ENCODE data around the gene HSD3B1.

The HSD3B1 gene

DNA sequence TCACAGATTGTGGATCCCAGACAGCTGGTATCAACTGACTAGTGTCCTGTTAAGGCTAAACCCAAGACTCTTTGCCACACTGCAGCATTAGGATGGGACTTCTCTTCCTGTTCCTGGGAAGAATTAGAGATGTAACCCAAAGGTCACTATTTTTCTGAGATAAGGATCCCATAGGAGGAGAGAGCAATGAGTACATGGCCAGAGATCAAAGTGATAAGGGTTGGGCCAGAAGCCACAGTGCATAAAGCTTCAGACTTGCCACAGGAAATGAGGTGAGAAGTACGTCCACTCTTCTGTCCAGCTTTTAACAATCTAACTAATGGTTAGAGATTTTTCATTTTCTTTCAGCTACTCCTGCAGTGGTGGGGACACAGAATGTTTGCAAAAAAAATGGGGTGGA, at the start of gene HSD3B1:
HSD3B1 (plus strand) TSS at position 270 of the 400 bp plus-strand sequence. CDS start 267 bp downstream, outside the sequence.
- no peak for DNase-seq (ENCODE audit: low read depth in 2 of 2)

DNA sequence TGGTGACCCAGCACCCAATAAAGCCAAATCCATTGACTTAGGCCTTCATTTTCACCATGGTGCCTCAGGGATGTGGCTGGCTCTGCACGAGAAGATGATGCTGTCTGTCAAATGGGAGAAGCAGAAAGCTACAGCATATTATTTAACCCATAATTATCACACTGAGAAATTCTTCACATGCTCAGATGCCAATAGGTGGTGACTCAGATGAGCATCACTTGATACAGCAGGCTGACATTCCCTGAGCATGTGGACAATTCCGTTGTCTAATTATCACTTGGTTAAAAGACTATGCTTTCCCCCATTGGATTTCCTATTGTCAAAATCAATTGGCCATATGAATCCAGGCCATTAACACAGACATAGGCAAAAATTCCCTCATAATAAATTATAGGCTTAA, 44.0 kb upstream of the HSD3B1 start:
- DNase-seq (ENCODE audit: low read depth in 2 of 2): no peak

DNA sequence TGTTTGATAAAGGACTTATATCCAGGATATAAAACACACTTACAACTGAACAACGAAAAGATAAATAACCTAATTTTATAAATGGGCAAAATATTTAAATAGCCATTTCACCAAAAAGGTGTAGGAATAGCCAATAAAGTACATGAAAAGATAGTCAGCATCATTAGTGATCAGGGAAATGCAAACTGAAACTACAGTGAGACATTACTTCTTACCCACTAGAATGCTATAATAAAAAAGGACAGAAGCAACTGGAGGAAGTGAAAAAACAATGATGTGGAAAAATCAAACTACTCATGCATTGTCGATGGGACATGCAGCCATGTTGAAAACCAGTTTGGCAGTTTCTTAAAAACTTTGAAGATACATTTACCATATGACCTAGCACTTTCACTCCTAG, 43.4 kb upstream of the HSD3B1 start:
- DNase-seq (ENCODE audit: low read depth in 2 of 2): no peak

DNA sequence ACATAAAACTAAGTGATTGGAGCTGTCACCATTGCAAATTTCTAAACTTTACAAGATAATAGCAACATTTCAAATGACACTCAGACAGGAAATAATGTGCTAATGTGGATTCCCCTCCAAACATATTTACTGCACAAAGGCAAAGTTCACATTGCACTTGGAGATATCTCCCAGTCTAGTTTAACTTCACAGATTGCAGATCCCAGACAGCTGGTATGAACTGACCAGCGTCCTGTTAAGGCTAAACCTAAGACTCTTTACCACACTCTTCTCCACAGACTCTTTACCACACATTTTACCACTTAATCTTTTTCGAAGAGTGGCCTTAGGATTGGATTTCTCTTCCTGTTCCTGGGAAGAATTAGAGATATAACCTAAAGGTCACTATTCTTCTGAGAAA, 40.6 kb upstream of the HSD3B1 start:
- DNase-seq (ENCODE audit: low read depth in 2 of 2): no peak

DNA sequence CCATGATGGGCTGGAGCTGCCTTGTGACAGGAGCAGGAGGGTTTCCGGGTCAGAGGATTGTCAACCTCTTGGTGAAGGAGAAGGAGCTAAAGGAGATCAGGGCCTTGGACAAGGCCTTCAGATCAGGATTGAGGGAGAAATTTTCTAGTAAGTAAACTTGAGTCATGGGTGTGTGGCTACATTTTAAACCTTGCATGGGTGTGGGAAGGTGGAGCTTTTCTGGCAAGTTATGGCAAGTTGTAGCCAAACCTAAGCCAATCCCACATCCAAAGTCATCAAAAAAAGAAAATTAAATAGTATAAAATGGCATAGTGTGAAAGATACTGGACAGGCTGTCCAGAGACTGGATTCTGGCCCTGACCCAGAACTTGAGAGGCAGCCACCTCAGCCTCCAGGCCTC, 39.8 kb upstream of the HSD3B1 start:
- DNase-seq (ENCODE audit: low read depth in 2 of 2): no peak

DNA sequence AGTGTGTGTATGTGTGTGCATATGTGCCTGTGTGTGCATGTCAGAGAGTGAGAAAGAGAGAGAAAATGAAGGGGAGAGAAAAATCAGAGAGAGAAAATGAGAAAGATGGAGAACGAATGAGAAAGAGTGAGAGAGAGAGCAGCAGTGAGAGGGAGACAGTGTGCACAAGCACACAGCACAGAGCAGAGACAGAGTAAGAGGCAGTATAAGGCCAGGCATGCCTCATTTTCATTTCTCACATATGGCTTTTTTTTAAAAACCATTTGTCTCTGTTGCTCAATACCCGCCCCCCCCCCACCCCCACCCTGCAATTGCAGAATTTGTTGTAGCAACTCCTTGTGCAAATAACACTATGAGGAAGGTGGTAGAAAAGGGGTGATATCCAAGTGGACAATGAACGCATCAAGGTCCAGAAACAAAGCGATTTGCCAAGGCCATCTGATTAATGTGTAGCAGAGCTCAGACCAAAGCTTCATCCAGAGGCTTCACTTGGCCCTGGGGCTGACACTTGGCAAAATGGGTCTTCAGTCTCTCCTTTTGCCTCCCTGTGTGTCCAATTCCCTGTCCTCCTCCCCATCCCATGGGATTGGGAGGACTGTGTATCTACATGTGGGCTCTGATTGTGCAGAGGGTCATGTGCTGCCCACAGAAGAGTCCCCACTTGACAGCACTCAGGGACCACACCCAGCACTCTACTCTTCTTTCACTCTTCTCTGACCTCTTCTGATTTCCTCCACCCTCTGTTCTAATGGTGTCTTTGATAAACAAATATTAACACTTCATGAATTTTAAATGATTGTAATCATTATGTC, 38.9 kb upstream of the HSD3B1 start:
- DNase-seq (ENCODE audit: low read depth in 2 of 2): no peak

DNA sequence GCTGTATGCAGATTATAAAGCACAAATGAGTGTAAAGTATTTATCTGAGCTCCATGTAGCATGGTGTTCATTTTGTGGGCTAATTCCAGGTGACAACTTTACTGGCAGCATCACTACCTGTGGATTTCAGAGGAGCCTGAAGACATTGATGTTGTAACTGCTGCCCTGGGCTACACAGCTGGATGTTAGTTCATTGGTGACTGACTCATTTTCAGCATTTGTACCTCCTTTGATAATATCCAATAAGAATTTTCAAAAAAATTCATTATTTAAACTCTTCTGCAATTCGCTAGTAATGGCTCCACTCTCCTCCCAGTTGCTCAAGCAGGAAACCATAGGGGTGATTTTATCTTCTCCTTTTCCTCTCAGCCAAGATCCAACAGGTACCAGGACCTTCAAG, 37.3 kb upstream of the HSD3B1 start:
- DNase-seq (ENCODE audit: low read depth in 2 of 2): no peak

DNA sequence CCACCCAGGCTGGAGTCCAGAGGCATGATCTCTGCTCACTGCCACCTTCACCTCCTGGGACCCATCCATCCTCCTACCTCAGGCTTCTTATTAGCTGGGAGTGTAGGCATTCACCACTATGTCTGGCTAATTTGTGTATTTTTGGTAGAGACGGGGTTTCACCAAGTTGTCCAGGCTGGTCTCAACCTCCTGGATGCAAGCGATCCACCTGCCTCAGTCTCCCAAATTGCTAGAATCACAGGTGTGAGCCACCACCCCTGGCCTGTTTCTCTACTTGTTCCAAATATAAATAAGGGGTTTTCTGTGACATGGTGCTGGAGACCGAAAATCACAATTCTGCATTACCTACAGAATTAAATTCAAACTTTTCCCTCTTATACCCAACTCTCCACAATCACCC, 36.6 kb upstream of the HSD3B1 start:
- no peak for DNase-seq (ENCODE audit: low read depth in 2 of 2)

DNA sequence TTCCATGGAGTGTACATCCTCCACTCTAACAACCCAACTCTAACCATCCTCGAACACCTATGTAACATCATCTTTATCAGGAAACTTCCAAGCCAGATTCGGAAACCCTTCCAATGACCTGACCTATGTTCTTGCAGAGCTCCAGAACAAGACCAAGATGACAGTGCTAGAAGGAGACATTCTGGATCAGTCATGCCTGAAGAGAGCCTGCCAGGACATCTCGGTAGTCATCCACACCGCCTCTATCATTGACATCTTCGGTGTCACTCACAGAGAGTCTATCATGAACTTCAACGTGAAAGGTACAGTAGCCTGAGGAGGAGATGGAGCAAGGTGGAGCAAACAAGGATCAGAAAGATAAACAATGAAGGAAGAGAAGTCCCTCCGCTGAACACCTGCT, 36.1 kb upstream of the HSD3B1 start:
- DNase-seq (ENCODE audit: low read depth in 2 of 2): no peak

DNA sequence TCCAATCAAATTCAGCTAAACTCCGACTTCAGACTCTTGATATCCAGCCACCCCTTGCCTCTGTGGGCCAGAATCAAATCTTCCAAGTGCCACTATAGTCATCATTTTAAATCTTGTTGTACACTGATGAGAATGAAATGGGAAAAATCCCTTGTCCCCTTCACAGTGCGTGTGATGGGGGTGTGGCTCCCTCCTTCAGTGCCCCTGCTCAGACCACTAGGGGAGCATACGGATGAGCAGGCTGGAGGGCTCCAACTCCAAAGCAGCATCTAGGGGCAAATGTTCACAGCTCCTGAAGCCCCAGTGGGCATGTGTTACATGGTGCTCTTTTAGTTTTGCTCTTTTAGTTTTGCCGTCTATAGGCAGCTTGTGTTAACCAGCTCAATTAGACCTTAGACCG, 35.4 kb upstream of the HSD3B1 start:
- DNase-seq (ENCODE audit: low read depth in 2 of 2): no peak

DNA sequence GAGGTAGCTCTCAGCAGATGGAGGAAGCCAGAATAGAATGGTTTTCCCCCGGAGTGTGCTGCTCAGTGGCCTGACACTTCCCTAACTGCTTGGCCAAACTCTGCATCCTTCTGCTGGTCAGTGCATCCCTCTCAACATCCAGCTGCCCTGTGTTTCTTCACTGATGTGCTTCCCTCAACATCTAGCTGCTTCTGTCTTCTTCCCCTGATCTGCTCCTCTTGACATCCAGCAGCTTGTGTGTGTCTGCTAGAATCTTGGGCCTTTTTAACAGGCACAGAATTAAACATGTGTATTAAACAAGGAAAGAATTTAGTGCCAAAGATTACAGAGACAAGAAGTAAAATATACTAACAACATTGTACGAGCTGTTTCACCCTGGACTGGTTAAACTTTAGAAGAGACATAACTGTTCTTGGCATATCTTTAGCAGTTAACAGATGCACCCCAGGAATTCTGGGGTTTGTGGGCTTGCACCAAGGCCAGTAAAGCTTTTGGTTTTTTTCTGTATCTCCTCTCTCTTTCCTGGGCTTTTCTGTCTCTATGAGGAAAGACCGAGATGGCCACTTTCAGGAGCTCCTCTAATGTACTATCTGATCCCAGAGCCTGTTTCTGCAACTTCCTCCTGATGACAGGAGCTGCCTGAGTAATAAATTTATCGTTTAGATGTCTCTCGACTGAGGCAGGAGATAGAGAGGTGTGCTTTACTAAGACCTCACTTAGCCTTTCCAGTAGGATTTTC, 34.8 kb upstream of the HSD3B1 start:
- DNase-seq (ENCODE audit: low read depth in 2 of 2): no peak

DNA sequence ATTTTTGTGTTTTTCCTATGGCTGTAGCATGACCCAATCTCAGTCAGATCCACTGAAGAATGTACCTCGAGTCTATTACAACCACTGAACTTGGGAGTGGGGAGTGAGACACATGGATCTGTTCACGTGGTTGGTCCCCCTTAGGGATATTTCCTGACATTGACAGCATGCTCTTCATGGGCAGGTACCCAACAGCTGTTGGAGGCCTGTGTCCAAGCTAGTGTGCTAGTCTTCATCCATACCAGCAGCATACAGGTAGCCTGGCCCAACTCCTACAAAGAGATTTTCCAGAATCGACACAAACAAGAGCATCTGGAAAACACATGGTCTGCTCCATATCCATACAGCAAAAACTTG, 34.2 kb upstream of the HSD3B1 start:
- no peak for DNase-seq (ENCODE audit: low read depth in 2 of 2)

DNA sequence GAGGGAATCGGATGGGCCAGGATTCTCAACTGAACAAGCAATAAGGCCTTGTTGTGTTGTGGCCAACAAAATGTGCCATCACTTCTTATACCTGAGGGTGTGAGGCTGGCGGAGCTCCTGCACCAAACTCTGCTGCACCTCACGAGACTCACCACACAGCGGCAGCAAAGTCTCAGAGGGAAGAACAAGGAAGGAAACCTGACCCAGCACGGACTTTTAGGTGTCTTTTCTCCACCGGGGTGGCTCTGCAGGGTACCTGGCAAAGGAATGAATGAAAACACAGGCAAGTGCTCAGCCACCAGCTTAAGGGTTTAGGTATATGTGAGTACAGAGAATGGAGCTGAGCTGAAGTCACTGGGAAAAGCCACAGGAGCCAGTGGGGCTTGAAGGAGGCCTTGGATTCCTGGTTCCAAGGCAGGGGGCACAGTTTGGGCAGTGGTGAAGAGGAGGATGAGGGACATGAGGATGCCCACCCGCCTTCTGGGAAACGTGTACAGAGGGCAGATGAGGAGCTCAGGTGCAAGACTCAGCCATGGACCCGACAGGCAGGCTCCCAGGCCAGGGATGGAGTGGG, 31.1 kb upstream of the HSD3B1 start:
- peak in 1 of 2 experiments; percentile 6 for DNase-seq (ENCODE audit: low read depth in 2 of 2)

DNA sequence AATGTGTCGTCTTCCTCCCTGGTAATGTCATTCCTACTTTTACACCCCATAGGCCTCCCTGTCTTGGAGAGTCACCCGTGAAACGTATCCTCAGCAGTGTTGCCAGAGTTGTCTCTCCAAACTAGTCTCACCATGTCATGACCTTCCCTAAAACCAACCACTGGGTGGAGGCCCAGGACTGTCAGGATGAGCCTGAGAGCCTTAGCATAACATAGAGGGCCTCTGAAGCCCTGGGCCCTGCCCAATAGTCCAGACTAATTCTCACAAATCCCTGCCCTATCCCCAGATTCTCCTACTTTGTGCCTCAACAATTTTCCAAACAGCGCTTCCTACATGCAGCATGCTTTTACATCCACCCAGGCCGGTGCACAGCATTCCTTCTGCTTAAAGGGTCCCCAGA, 29.3 kb upstream of the HSD3B1 start:
- no peak for DNase-seq (ENCODE audit: low read depth in 2 of 2)

DNA sequence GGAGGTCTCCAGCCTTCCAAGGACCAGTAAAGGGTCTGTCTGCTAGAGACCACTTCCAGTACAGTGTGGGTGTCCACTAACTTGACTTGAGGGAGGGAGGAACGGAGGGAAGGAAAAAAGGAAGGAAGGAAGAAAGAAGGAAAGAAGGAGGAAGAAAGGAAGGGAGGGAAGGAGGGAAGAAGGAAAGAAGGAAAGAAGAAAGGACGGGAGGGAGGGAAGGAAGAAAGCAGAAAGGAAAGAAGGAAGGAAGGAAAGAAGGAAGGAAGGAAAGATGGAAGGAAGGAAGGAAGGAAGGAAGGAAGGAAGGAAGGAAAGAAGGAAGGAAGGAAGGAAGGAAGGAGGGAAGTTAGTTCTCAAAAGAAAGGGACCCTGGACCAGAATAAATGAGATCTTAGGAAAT, 26.8 kb upstream of the HSD3B1 start:
- no peak for DNase-seq (ENCODE audit: low read depth in 2 of 2)

DNA sequence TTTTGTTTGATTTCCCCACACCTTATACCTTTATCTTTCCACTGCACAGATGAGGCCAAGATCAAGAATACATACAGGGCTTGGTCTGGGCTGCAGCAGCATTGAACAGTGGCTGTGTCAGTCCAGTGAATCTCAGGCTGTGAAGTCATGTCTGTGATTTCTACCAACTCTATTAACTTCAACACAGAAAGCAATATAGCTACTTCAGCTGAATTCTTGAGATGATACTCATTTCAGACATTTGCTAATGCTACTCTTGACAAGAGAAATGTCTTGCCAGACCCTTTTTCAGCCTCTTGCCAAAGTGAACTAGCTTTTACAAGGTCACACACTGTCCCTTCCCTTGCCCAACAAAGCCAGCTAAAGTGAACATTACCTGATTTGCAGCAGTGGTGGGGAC, 25.1 kb upstream of the HSD3B1 start:
- DNase-seq (ENCODE audit: low read depth in 2 of 2): no peak

DNA sequence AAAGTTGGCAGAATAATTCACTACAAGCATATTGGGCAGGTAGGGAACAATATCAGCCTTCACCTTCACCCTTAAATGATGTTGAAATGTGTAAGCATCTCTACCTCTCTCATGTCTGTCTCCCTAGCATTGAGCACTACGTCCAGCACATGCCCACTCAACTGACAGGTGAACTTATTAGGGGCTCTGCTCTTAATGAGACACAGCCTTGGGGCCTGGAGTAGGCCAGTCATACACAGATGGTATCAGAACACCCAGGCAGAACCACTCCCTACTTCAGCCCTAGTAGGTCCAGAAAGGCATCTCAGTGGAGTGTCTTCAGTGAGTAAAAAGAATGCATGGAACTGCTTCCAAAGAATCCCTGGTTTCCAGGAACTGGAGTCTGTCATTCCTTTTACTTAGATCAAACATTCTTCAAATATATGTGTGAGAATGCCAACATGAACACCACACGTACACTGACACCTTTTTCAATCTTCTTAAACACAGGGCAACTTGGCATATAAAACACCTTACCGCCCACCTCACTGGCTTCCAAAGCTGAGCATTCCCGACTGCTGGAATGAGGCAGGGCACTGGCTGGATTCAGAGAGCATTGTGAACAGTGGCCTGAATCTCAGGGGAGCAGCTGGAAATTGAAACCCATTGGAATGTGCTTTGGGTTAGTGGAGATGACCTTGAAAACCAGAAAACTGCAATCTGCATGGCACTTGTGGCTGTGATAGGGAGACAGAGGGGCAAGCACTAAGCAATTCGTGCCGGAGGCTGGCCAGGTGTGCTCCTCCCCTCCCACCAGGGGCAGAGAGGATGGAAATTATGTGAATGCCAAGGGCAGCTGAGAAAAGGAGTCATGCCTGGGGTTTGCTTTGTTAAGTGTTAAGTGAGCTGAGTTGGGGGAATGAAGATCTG, 24.2 kb upstream of the HSD3B1 start:
- DNase-seq (ENCODE audit: low read depth in 2 of 2): no peak

DNA sequence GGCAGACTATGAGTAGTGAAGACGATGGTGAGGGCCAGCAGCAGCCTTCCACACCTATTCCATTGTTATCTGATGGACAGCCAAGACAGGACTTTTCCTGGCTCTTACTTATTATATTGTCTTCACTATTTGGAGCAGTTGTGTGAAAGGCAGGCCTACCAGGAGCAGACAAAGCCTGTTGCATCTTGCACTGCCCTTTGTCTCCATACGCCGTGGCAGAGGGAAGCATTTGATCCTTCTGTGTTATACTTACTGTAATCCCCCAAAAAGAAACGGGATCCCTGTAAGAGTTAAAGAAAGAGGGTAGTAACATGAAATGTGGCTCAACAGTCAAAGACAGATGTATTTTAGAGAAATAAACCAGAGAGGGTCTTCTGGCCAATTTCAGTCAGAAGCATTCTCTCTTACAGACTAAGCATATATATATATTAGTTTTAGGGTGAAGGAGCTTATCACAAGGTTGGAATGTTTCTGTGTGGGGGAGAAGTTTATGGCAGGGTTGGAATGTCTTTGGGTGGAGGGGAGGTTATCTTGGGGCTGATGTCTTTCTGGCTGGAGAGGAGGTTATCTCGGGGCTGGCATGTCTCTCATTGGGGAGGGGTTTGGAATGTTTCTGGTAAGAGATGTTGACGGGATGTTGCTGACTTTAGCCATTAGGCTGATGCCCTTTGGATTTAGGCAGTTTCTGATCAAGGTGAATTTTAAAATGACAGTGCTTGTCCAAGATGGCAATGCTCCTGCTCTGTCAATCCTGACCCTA, 23.4 kb upstream of the HSD3B1 start:
- no peak for DNase-seq (ENCODE audit: low read depth in 2 of 2)

DNA sequence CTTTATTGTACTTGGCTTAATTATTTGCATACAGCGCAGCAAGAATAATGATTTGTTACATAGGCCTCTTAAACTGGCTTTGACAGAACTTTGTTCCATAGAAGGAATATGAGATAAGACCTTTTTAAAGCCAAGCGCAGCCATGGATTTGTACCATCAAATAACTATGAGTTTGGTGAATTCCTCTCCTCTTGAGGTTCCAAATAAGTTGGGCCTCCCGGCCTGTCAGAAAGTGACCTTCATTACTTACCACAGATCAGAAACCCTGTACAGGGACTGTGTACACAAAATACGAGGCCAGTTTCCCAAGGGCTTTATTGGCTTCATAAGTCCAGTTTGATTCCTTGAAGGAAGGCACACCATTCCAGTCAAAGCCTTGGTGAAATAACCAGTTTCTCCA, 21.8 kb upstream of the HSD3B1 start:
- no peak for DNase-seq (ENCODE audit: low read depth in 2 of 2)

DNA sequence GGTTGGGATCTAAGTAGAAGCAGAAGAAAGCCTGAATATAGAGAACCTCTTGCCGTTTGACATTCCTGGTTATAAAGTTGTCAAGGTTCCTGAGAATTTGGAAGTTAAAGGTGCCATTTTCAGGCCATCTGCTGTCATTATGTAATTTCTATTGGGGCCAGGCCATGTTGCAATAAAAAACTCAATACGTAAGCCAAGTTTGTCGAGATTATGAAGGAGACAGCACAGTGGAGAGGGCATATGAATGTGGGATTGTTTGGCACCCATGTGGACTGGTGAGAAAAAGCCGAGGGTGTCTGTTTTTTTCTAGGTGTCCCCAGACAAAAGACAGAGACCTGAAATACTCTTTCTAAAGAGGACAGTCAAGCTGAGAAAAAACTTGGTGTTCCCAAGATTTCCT, 18.8 kb upstream of the HSD3B1 start:
- DNase-seq (ENCODE audit: low read depth in 2 of 2): no peak

DNA sequence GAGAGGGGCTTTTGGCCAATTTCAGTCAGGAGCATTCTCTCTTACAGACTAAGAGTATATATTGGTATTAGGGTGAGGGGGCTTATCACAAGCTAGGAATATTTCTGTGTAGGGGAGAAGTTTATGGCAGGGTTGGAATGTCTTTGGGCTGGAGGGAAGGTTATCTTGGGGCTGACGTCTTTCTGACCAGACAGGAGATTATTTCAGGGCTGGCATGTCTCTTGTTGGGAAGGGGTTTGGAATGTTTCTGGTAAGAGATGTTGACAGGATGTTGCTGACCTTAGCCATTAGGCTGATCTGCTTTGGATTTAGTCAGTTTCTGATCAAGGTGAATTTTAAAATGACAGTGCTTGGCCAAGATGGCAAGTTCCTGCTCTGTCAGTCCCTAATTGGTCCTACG, 17.8 kb upstream of the HSD3B1 start:
- DNase-seq (ENCODE audit: low read depth in 2 of 2): no peak

All from fibroblast of skin of left quadriceps (primary cell).